Measurements from ENCODE around the gene NIM1K.
A peak's percentile ranks its signal among the peaks of the same experiment; 100 is the strongest.
"Not testable (repeated sequence)": the region's sequence is repeated elsewhere in the genome, so short reads cannot be mapped to it uniquely, and the experiment has no call there.

The NIM1K gene

DNA sequence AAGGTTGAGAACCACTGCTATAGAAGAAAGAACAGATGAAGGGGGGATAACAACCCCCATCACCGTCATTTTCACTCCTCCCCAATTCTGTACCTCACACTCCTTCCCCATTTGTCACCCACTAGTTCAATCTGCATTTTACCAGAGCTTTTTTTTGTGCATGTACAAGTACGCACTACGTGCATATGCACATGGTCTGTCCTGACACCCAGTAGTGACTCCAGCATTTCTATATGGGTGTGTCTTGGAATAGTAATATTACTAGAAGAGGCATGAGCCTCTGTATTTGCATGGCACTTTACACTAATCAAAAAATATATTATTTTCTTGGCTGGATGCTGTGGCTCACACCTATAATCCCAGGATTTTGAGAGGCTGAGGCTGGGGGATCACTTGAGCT, 38.7 kb downstream of the NIM1K start:
- no peak for DNase-seq (ENCODE audit: low spot score)

- peak; percentile 23 for DNase-seq (ENCODE audit: low spot score)
Measured at GRCh38 chr5:43231977-43232376, 40.0 kb downstream of the NIM1K start.

DNA sequence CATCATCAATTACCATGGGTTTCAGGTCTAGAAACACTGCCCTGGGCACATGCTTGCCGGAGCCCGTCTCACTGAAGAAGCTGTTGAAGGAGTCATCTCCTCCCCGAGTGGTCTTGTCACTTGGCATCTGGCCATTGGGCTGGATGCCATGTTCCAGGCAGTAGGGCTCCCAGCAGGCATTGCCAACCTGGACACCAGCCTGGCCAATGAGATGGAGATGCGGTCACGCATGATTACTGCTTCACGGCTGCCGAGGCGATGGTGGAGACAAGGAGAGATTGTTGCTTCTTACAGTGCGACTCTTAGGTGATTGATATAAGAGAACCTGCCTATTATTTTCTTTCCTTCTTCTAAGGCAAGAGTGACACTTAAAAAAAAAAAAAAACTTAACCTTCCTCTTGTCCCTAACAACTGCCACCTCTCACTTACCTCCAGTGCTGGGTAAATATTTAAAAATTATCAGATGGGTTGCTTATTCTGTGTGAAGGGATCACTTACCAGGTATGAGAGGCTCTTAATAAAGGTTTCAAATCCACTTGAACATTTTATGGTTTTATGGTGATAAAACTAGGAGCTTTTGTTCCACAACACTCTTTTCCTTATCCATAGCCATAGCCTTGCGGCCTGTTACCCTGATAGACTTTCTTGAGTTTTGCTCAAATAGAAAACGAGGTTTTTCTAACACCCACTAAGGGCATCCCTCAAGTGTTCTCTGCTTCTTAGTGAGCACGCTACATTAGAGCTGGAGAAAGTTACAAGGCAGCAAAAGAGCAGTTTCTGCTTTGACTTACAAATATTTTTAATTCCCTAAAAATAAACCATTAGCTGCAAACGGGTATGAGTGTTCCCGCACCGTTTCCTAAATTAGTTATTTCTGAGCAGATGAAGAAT, 41.2 kb downstream of the NIM1K start:
- no peak for DNase-seq (ENCODE audit: low spot score)

DNA sequence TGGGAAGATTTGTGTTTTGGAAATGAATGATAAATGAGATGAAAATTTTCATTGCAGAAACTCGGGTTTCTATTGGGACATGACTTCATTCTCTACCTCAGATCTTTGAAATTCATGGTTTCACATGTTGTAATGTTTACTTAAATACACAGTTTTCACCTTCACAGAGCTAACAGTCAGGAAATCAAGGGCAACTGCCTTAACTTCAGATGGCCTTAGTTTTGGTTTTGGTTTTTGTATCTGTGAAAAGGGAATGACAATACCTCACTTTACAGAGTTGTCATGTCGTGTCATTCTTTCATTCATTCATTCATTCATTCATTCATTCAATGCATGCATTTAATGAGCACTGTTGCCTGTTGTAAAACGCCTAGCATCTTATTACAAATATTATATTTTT, 41.9 kb downstream of the NIM1K start:
- DNase-seq (ENCODE audit: low spot score) = peak; percentile 36

- DNase-seq (ENCODE audit: low spot score) = no peak
Measured at GRCh38 chr5:43236653-43237355, 44.8 kb downstream of the NIM1K start.

GRCh38 chr5:43242196-43242595, 50.2 kb downstream of the NIM1K start:
- no peak for DNase-seq (ENCODE audit: low spot score)

DNA sequence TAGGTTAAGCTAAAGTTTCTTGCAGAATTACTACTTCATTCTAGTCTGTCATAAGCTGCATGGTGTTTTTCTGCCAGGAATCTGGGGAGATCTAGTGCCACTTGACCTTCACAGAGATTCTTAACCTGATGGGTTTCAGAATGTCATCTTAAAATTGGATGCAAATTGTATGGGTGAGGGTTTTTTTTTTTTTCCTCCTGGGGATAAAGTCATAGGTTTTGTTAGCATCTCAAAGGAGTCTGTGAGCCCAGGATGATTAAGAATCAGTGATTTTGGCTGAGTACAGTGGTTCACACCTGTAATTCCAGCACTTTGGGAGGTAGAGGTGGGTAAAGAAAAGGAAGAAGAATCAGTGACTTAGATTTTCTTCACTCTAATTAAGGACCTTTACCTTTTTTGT, 51.2 kb downstream of the NIM1K start:
- DNase-seq (ENCODE audit: low spot score) = no peak

DNA sequence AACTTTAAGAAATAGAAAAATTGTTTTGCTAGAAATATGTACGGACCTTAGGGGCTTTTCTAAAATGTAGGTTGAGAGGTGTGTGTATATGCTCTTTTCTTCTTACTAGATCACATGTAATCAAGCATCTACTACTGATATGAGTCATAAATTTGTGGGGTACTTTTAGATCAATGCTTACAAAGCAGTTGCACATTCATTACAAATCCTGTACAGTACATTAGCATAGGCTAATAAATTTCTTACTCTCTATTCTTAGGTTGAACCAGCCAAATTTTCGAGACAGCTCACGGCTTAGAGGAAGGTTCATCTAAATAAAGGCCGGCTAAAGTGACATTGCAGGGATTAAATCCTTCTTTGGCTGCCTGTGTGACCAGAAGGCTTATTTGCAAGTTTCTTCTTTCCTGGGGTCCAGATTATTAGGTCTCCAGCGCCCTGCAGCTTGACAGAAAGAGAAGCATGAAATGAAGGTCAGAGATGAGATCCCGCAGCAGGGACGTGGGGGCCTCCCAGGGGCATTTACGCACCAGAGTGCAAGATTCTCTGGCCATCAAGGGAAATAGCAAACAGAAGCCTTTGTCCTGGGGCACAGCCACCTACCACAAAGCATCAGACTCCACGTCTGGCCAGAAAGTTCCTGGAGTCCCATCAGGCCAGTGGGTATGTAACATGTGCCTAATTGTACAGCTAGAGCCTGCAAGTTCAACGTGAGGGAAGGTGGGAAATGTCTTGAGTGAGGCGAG, 53.0 kb downstream of the NIM1K start:
- DNase-seq (ENCODE audit: low spot score) = peak; percentile 46

DNA sequence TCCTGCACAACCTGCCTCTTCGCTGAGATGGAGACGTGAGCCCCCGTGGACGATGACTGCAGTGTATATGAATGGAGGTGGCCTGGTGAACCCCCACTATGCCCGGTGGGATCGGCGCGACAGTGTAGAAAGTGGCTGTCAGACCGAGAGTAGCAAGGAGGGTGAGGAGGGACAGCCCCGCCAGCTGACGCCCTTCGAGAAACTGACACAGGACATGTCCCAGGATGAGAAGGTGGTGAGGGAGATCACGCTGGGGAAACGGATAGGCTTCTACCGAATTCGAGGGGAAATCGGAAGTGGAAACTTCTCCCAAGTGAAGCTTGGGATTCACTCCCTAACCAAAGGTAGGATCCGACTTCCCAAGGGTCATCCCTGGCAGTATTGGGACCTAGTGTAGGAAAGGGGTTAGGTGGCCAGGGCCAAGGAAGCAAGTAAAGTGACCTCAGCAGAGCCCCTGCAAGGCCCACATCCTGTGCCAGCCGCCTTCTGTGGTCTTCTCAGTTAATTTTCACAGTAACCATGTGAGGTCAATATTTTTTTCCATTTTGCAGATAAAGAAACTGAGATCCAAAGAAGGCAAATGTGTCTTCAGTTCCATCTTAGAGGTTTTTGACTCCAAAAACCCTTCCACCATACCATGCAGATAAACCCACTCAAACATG, 53.8 kb downstream of the NIM1K start:
- no peak for DNase-seq (ENCODE audit: low spot score)

DNA sequence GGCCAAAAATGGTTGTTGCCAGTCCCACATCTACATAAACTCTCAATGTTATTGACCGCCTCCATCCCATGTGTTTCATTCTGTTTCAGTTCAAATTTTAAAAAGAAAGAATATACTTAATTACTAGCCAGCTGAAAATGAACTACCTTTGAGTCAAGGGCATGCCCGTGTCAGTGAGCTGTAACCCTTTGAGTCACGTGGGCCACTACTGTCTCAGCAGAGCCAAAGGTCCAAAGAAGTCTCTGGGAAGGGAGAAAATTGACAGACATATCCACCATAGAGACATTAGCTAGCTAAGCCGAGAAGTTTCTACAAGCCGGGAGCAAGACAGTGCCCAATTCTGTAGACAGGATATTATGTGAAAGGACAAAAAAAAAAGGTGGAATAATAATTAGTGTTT, 59.7 kb downstream of the NIM1K start:
- DNase-seq (ENCODE audit: low spot score) = no peak

- no peak for DNase-seq (ENCODE audit: low spot score)
Measured at GRCh38 chr5:43255704-43256103, 63.7 kb downstream of the NIM1K start.

GRCh38 chr5:43256261-43256966, 64.4 kb downstream of the NIM1K start:
- DNase-seq (ENCODE audit: low spot score) = no peak

GRCh38 chr5:43258116-43258515, 66.1 kb downstream of the NIM1K start:
- DNase-seq (ENCODE audit: low spot score) = no peak

DNA sequence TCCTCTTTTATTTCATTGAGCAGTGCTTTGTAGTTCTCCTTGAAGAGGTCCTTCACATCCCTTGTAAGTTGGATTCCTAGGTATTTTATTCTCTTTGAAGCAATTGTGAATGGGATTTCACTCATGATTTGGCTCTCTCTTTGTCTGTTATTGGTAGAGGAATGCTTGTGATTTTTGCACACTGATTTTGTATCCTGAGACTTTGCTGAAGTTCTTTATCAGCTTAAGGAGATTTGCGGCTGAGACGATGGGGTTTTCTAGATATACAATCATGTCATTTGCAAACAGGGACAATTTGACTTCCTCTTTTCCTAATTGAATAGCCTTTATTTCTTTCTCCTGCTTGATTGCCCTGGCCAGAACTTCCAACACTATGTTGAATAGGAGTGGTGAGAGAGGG, 70.2 kb downstream of the NIM1K start:
- DNase-seq (ENCODE audit: low spot score) = not testable (repeated sequence)

DNA sequence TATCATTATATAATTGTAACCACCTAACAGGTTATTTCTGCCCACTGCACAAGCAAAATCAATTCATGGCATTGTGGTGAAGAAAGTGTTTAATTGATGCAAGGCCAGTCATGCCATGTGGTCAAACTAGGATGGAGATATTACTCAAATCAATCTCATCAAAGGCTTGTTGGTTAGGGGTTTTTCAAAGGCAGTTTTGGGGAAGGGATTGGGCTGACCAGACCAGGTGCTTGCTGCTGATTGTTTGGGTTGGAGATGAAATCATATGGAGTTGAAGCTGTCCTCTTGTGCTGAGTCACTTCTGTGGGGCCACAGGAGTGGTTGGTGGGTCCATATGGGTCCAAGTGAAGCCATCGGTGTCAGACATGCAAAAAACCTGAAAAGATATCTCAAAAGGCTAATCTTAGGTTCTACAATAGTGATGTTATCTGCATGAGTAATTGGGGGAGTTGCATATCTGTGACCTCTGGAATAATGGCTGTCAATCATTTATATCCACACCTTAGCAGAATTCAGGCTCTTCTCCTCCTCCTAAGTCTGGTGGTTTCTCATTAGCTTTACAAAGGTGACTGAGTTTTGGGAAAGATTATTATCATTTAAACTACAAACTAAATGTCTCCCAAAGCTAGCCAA, 76.3 kb downstream of the NIM1K start:
- DNase-seq (ENCODE audit: low spot score) = no peak

- no peak for DNase-seq (ENCODE audit: low spot score)
Measured at GRCh38 chr5:43270645-43271044, 78.6 kb downstream of the NIM1K start.

DNA sequence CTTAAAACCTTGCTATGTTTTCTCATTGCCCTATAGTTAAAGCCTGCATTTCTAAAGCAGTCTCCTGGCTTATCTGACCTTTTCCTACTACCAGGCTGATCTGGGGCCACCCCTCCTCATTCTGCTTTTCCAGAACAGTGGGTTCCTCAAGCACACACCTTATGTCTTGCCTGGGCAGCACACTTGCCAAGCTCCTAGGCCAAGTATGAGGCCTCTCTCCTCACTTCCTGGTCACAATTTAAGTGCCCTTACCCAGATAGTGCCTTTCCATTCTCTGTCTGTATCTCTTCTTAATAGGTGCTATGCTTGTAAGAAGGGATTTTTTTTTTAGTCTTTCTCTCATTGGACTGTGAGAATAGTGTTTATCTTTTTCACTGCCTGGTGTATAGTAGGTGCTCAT, 81.5 kb downstream of the NIM1K start:
- no peak for DNase-seq (ENCODE audit: low spot score)

GRCh38 chr5:43274435-43275114, 82.5 kb downstream of the NIM1K start:
- DNase-seq (ENCODE audit: low spot score) = no peak

GRCh38 chr5:43275391-43275790, 83.4 kb downstream of the NIM1K start:
- no peak for DNase-seq (ENCODE audit: low spot score)

- no peak for DNase-seq (ENCODE audit: low spot score)
Measured at GRCh38 chr5:43279548-43280274, 87.7 kb downstream of the NIM1K start.

Measured in activated CD4-positive, alpha-beta T cell treated with anti-CD3 and anti-CD28 coated beads, Interleukin-2, Interleukin-4, amounts not matched to agents 100 ng/mL and 50 ng/mL, durations not matched to agents 16 hours and 8 hours (primary cell).